PC-3 (cell line): ENCODE data around the gene MYCL. TPM values are rescaled to one million over a fixed set of nuclear protein-coding genes. Genes with fewer than 3 reads are reported as not detected.

Source experiments
- ATAC-seq: fragments of 200-7000 bp; cut with Tn5 transposase; 2 replicates; pipeline ENCODE4 v1.9.1; 2020; ENCODE audit warnings: mild to moderate bottlenecking, moderate library complexity
- BruUV-seq: library from RNA; stranded (reverse); fragments of 400-500 nt; replicated peaks from 2 replicates; lab custom pipeline; 2021; lab: Mats Ljungman, UMichigan
- CTCF ChIA-PET: fragments of 300-600 bp; sonication (Branson Sonifier 250); formaldehyde crosslinking; loops from one replicate; lab custom pipeline; 2022; ENCODE audit warnings: antibody characterized with exemption; lab: Charles Lee
- POLR2A ChIA-PET: fragments of 300-600 bp; sonication (Branson Sonifier 250); formaldehyde crosslinking; loops from one replicate; lab custom pipeline; 2022; ENCODE audit warnings: antibody characterized with exemption; ENCODE audit not compliant: unreplicated experiment; lab: Charles Lee
- DNase-seq: peaks from one replicate; pipeline ENCODE4 v3.0.0-alpha.2; 2015
- H2AFZ ChIP-seq: fragments of 300-600 bp; sonication (generic); 2 replicates; pipeline ENCODE4 v1.6.0; 2016; ENCODE audit warnings: antibody characterized with exemption, low read length
- H3F3A ChIP-seq: fragments of 300-600 bp; sonication (generic); one replicate; pipeline ENCODE4 v1.6.0; 2017; ENCODE audit warnings: antibody characterized with exemption, low read length, control low read depth, mild to moderate bottlenecking; ENCODE audit not compliant: unreplicated experiment
- H3K27ac ChIP-seq: fragments of 300-600 bp; sonication (generic); 2 replicates; pipeline ENCODE4 v1.5.1; 2016; ENCODE audit warnings: mild to moderate bottlenecking, low read length
- H3K27me3 ChIP-seq: fragments of 300-600 bp; sonication (generic); 2 replicates; pipeline ENCODE4 v1.6.1; 2016; ENCODE audit warnings: low read length, mixed read lengths
- H3K36me3 ChIP-seq: fragments of 300-600 bp; sonication (generic); 2 replicates; pipeline ENCODE4 v1.6.1; 2016; ENCODE audit warnings: low read depth, mixed run types, low read length, mixed read lengths
- H3K4me1 ChIP-seq: fragments of 300-600 bp; sonication (generic); 2 replicates; pipeline ENCODE4 v1.5.1; 2016; ENCODE audit warnings: low read length; ENCODE audit not compliant: insufficient read depth
- H3K4me2 ChIP-seq: fragments of 300-600 bp; sonication (generic); 2 replicates; pipeline ENCODE4 v1.6.0; 2016; ENCODE audit warnings: low read length
- H3K4me3 ChIP-seq: fragments of 300-600 bp; sonication (generic); 2 replicates; pipeline ENCODE4 v1.5.1; 2016; ENCODE audit warnings: mild to moderate bottlenecking, low read length, mixed read lengths
- H3K79me2 ChIP-seq: fragments of 300-600 bp; sonication (generic); 2 replicates; pipeline ENCODE4 v1.6.1; 2017; ENCODE audit warnings: low read length, mixed read lengths
- H3K9ac ChIP-seq: fragments of 300-600 bp; sonication (generic); 2 replicates; pipeline ENCODE4 v1.6.0; 2016; ENCODE audit warnings: mild to moderate bottlenecking, low read length
- H3K9me2 ChIP-seq: fragments of 300-600 bp; sonication (generic); replicated peaks from 2 replicates; pipeline ENCODE4 v1.6.1; 2016; ENCODE audit warnings: mixed run types, low read length, mixed read lengths
- H3K9me3 ChIP-seq: fragments of 300-600 bp; sonication (generic); 2 replicates; pipeline ENCODE4 v1.6.1; 2016; ENCODE audit warnings: low read length, mixed read lengths
- H4K20me1 ChIP-seq: fragments of 300-600 bp; sonication (generic); 2 replicates; pipeline ENCODE4 v1.6.1; 2016; ENCODE audit warnings: low read length, mixed read lengths
- CTCF ChIP-seq: fragments of 300-600 bp; sonication (generic); conservative IDR thresholded peaks from 2 replicates; pipeline ENCODE4 v1.5.1; 2017; ENCODE audit warnings: antibody characterized with exemption, low read depth, mild to moderate bottlenecking, low read length
- EZH2 ChIP-seq: fragments of 300-600 bp; sonication (generic); IDR thresholded peaks from one replicate; pipeline ENCODE4 v1.6.1; 2017; ENCODE audit warnings: antibody characterized with exemption, mild to moderate bottlenecking, low read length; ENCODE audit not compliant: unreplicated experiment
- EZH2phosphoT487 ChIP-seq: fragments of 300-600 bp; sonication (generic); IDR thresholded peaks from 2 replicates; pipeline ENCODE4 v1.6.1; 2018; ENCODE audit warnings: mild to moderate bottlenecking, antibody characterized with exemption, low read length, borderline replicate concordance
- intact Hi-C: fragments of 100-400 bp; cut with micrococcal nuclease; formaldehyde crosslinking; loops from 2 replicates; pipeline ENCODE4 v1.9.0; 2023
- total RNA-seq: library from RNA; depleted of rRNA; stranded (reverse); fragments of >200 nt; gene quantifications from 2 replicates; pipeline ENCODE4 v1.2.3, GENCODE V29; 2014

The MYCL gene
- total RNA-seq, 1 experiment from 2014 or later: 4.0 TPM

GRCh38 chr1:39899611-39900538 is 1.8 kb downstream of the MYCL start:
- peak overlapping the region; percentile 86; the same call in 1 of the 2 replicates for H3K4me3 ChIP-seq
- H3K27me3 ChIP-seq: no peaks in the 10 kb centered on the region
- H3K4me2 ChIP-seq: peak overlapping the region; percentile 99
- ChIA-PET POLR2A (no interaction called here), CTCF (no interaction called here)
- ATAC-seq (no peak), DNase-seq (no peak)
- no peaks in the 10 kb centered on the region for H3F3A ChIP-seq
- BruUV-seq: no TSS peak
- no peaks in the 10 kb centered on the region for H3K36me3 ChIP-seq
- H4K20me1 ChIP-seq: no peaks in the 10 kb centered on the region
- H3K4me1 ChIP-seq: peaks cover 7% of the 10 kb centered on the region; the same call in 1 of the 2 replicates
- H2AFZ ChIP-seq: no peak overlapping the region
- H3K79me2 ChIP-seq: no peaks in the 10 kb centered on the region
- H3K9me3 ChIP-seq: no peaks in the 10 kb centered on the region
- H3K27ac ChIP-seq: no peak overlapping the region
- no peaks in the 10 kb centered on the region for H3K9me2 ChIP-seq
- intact Hi-C loops: loop anchor here (2.0 kb wide), 1 partner anchor 33 kb away; no protein-coding TSS in a partner anchor
- H3K9ac ChIP-seq: no peak overlapping the region
- no peak for TF ChIP-seq CTCF
- no peak for TF ChIP-seq EZH2
- TF ChIP-seq EZH2phosphoT487: no peak

GRCh38 chr1:39898648-39899603 is 2.8 kb downstream of the MYCL start:
- POLR2A ChIA-PET: no interaction called here

More at GRCh38 chr1:39898648-39899603, 2.8 kb downstream of the MYCL start:
- Histone ChIP-seq H3K36me3 (no peaks in the 10 kb centered on the region), H4K20me1 (no peaks in the 10 kb centered on the region), H3K4me2 (no peak overlapping the region), H3K9ac (no peak overlapping the region), H3K9me3 (no peaks in the 10 kb centered on the region), H3K4me3 (no peak overlapping the region), H3K27ac (no peak overlapping the region), H3K9me2 (no peaks in the 10 kb centered on the region), H3K27me3 (no peaks in the 10 kb centered on the region), H2AFZ (no peak overlapping the region), H3K79me2 (no peaks in the 10 kb centered on the region), H3K4me1 (peaks cover 7% of the 10 kb centered on the region; the same call in 1 of the 2 replicates), H3F3A (no peaks in the 10 kb centered on the region)
- ATAC-seq (no peak), DNase-seq (peak; percentile 47)
- CTCF ChIA-PET: no interaction called here
- BruUV-seq: no TSS peak
- intact Hi-C loops: no loop called here
- TF ChIP-seq EZH2phosphoT487: no peak
- TF ChIP-seq CTCF: no peak
- no peak for TF ChIP-seq EZH2
